Stimulated activated CD8-positive, alpha-beta memory T cell treated with anti-CD3 and anti-CD28 coated beads, Interleukin-15, amount 100 ng/mL, for 4 hours (primary cell): ENCODE measurements around the gene FAF1.

Experiments used
- DNase-seq, 2 donors: peaks; one replicate each; pipeline ENCODE4 v3.0.0-alpha.2; 2020; ENCODE audit warnings: low read depth in 2 of 2

FAF1 gene

GRCh38 chr1:50978144-50978851 lies 18.2 kb upstream of the FAF1 start:
- DNase-seq: no peak

DNA sequence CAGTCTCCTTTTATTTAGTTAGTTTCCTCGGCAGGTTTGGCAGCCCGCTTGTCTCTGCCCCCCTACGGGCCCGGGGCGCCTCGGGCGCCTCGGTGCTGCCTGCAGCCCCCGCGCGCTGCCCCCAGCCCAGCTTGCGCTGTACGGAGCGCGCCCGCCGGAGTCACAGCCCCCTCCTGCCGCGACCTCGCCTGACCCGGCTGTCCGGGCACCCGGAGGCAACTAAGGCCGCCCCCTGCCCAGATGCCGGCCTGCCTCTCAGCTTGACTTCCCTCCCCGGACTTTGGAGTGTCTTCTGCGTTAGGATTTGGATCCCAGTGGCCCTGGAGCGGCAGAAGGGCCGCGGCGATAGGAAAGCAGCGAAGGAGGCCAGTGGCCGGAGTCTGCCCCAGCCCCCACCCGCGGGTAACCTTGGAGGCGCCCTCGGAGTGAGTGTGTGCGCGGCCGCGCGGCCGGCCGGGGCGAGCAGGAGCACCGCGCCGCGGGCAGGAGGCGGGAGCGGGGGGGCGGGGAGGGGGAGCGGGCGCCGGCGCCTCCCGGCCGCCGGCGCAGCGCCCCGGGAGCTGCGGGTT lies 17.6 kb upstream of the FAF1 start:
- no peak for DNase-seq

GRCh38 chr1:50976890-50977574 lies 17.0 kb upstream of the FAF1 start:
- DNase-seq: no peak

DNA sequence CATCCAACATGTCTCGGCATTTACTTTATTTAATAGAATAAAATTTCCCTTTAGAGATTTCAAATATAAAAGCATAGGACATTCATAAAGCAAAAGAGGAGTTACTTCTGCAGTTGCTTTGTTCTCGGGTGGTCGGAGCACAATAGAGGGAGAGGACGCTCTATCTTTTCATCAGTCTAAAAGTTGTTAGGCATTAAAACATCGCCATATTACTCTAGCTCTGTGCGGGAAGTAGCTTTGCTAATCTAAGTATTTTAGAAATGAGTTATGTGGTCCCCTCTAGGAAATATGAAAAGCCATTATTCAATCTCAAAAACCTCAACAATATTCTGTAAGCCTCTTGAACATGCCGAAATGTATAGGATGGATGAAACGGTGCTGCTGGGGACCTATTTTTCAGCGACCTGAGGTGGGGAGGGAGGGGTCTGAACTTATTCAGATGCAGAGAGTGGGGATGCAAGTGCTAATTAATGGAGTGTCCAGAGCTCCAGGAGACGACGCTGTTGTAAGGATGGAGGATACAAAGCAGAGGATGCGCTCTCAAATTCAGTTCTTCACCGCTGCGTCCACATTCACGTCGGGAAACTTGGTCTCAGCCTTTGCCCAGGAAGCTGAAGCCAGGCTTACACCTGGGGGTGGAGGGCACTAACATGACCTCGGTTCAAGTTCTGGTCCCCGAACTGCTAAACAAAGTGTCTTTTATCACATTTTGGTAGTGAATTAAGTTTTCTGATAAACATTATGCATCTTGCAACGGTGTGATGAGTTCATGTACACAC lies 16.2 kb upstream of the FAF1 start:
- no peak for DNase-seq

GRCh38 chr1:50975436-50975835 lies 15.4 kb upstream of the FAF1 start:
- no peak for DNase-seq

GRCh38 chr1:50974618-50974935 lies 14.5 kb upstream of the FAF1 start:
- no peak for DNase-seq

GRCh38 chr1:50973875-50974617 lies 14.0 kb upstream of the FAF1 start:
- no peak for DNase-seq

DNA sequence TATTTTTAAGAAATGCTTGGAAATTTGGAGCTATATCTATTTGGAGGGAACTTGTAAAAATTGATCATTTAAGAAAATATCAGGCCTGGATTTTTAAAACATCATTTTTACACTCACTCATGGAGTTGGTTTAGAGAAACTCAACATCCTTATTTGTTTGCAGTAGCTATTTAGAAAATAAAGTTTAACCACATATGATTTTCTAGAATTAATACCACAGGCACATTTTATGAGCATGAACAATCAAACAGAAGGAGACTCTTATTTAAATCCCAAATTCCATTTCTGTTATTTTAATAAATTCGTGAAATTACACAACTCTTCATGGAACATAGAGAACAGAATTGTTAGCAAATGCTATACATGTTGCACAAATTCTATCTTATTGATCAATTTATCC lies 13.2 kb upstream of the FAF1 start:
- no peak for DNase-seq

DNA sequence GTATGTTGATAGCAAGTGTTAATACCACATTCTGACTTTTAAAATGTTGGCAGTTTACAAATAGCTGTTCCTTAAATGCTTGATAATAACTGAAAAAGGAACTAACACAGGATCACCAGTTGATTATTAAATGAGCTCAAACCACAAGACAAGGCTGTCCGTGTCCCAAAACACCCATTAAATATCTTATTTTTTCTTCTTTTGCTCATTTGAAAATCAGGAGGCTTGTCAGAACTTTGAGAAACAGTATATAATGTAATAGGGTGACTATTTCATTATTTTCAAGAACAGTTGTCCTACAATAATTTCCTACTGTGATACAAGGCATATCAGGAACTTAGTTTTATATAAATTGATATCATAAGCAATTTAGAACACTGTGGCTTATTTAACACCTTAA lies 12.7 kb upstream of the FAF1 start:
- no peak for DNase-seq

- DNase-seq: no peak
These were observed 11.8 kb upstream of the FAF1 start for GRCh38 chr1:50971748-50972305.

- no peak for DNase-seq
These were observed 11.0 kb upstream of the FAF1 start for GRCh38 chr1:50970931-50971582.

DNA sequence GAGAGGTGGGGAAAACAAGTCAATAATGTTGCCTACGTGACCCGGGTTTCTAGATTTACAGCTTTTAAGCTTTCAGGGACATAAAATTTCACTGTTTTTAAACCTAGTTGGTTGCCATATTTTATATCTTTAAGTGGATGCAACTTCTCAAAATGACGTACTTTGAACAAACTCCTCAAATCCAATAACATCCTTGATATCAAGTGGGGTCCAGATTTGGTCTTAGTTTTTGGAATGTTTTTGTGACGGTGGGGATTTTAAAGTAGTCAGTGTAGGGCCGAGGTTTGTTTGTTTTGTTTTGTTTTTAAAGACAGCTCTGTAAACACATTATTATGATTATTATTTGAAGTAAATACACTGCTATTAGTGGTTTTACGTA lies 10.4 kb upstream of the FAF1 start:
- DNase-seq: no peak

DNA sequence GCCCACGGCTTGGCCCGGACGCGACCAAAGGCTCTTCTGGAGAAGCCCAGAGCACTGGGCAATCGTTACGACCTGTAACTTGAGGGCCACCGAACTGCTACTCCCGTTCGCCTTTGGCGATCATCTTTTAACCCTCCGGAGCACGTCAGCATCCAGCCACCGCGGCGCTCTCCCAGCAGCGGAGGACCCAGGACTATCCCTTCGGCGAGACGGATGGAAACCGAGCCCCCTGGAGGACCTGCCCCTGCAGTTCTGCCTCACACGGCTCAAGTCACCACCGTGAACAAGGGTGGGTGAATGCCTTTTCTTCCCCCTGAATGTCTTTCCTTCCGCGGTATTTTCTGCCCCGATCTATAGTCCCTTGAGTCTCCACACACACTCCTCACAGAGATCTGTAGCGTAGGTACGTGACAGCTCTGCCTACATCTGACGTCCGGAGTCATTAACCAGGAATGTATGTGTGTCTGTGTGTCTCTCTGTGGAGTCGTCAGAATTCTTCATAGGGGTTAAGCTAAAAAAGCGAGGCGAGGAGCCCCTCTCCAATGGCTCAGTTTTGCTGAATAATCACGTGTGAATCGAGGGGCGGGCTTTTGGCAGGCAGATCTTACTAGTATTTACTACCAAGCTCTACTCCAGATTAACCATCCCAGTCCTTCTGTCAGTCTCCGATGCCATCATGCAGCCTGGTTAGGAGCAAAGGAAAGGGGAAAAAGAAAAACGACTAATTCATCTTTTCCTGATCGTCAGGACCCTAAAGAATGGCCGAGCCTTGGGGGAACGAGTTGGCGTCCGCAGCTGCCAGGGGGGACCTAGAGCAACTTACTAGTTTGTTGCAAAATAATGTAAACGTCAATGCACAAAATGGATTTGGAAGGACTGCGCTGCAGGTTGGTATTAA lies 9.8 kb upstream of the FAF1 start, which contains the start of gene CDKN2C:
Gene CDKN2C (plus strand): TSS at position 635 of the 898 bp plus-strand sequence. CDS start 124 bp downstream, at position 759.
- no peak for DNase-seq

DNA sequence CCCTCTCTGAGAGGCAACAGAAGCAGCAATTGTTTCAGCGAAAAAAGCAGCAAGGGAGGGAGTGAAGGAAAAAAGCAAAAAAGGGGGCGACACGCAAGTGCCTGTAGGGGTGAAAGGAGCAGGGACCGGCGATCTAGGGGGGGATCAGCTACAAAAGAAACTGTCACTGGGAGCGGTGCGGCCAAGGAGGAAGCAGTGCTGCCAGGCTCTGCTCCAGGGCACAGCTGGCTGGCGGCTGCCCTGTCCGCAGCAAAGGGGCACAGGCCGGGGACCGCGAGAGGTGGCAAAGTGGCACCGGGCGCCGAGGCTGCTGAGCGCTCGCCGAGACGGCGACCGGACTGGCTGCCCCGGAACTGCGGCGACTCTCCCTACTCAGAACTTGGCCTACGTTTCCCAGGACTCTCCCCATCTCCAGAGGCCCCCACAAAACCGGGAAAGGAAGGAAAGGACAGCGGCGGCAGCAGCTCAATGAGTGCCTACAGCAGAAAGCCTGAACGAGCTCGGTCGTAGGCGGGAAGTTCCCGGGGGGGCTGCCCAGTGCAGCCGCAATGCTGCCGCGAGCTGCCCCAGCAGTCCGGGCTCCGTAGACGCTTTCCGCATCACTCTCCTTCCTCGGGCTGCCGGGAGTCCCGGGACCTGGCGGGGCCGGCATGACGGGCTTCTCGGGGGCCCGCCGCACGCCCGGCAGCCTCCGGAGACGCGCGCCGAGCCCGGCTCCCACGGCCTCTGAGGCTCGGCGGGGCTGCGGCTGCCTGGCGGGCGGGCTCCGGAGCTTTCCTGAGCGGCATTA lies 8.9 kb upstream of the FAF1 start:
- peak in 1 of 2 donors; percentile 14 for DNase-seq

DNA sequence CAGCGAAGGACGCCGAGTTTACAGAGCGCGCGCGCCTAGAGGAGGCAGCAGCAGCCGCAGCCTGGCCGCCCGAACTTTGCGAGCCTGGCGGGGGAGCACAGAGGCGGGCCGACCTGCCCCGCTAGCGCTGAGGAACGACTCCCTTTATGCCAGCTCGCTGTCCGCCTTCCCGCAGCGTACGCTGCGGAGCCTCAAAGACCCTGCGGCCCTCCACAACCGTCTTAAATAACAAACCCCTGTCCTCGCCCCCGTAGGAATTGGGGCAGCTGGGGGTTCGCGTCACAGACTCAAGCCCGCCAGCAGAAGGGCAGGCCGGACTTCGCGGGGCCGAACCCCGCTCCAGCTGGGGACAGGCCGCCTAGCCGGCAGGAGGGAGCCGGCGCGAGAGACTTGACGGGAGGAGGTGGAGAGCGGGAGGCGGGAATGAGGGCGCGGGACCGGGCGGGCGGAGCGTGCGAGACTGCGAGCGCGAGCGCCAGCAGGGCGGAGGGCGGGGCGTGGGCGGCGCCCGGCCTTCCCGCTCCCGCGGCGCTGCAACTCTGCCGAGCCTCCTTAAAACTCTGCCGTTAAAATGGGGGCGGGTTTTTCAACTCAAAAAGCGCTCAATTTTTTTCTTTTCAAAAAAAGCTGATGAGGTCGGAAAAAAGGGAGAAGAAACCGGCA lies 8.2 kb upstream of the FAF1 start:
- peak; percentile 61 to 71 for DNase-seq

DNA sequence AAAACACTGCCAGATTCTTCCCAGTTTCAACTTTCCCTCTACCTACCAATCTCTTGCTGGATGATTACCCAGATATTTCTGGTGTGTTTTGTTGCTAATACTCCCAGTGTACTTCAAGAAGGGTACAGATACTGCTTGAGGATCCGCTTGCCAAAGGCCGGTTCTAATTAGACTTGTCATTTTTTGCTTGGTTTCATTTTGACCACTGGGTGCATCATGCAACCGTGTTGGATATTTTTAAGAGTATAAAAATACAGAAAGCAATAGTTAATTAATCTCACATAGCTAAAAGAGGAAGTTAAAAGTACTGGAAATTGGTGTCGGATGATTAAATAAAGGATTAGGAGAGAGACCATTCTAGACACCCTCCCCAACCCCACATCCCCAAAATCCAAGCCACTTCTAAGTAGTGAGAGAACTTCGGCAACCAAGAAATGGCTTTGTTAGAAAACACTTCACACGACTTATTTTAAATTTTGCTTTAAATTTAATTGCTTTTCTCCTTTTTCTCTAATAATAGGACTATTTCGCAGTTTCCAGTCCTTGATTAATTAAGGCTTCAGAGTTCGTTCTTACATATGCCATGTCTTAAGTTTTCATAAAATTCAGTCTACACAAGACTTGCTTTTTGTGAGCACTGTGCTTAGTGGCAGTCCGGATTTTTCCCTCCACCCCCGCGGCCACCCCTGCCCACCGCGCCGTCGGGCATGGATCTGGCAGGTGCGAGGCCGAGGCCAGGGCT lies 7.5 kb upstream of the FAF1 start:
- DNase-seq: no peak

- DNase-seq: no peak
These were observed 6.9 kb upstream of the FAF1 start for GRCh38 chr1:50966991-50967390.

GRCh38 chr1:50964863-50965262 lies 4.8 kb upstream of the FAF1 start:
- no peak for DNase-seq
